A673 (cell line): ENCODE results near the gene NAALADL2. TPM values are rescaled to one million over a fixed set of nuclear protein-coding genes. Genes with fewer than 3 reads are reported as not detected.

ENCODE experiments used
- BruUV-seq: library from RNA; stranded (reverse); fragments of 400-500 nt; replicated peaks from 2 replicates; lab custom pipeline; 2021; lab: Mats Ljungman, UMichigan
- CTCF ChIA-PET: fragments of 300-600 bp; sonication (Branson Sonifier 250); formaldehyde crosslinking; loops from one replicate; lab custom pipeline; 2022; ENCODE audit warnings: antibody characterized with exemption; lab: Charles Lee
- POLR2A ChIA-PET: fragments of 300-600 bp; sonication (Branson Sonifier 250); formaldehyde crosslinking; loops from one replicate; lab custom pipeline; 2022; ENCODE audit warnings: antibody characterized with exemption; ENCODE audit not compliant: low non-redundant PET; lab: Charles Lee
- DNase-seq: peaks from one replicate; pipeline ENCODE4 v3.0.0-alpha.2; 2015; ENCODE audit warnings: low spot score
- H3K27ac ChIP-seq: fragments of 200-600 bp; sonication (generic); 2 replicates; pipeline ENCODE4 v1.5.1; 2016; ENCODE audit warnings: mixed run types, low read depth, mild to moderate bottlenecking, mixed read lengths, antibody characterized with exemption, low read length; ENCODE audit not compliant: poor library complexity, severe bottlenecking
- H3K27me3 ChIP-seq: fragments of 200-600 bp; sonication (generic); replicated peaks from 2 replicates; pipeline ENCODE4 v1.6.1; 2017; ENCODE audit warnings: mixed run types, low read depth, mild to moderate bottlenecking, mixed read lengths, antibody characterized with exemption, low read length; ENCODE audit not compliant: insufficient read depth, poor library complexity
- H3K36me3 ChIP-seq: fragments of 200-600 bp; sonication (generic); 2 replicates; pipeline ENCODE4 v1.6.1; 2016; ENCODE audit warnings: mixed run types, mild to moderate bottlenecking, mixed read lengths, antibody characterized with exemption, low read length; ENCODE audit not compliant: insufficient read depth, poor library complexity, severe bottlenecking
- H3K4me1 ChIP-seq: fragments of 200-600 bp; sonication (generic); 2 replicates; pipeline ENCODE4 v1.6.1; 2017; ENCODE audit warnings: mixed run types, mild to moderate bottlenecking, mixed read lengths, antibody characterized with exemption, low read length; ENCODE audit not compliant: insufficient read depth, poor library complexity, severe bottlenecking
- H3K4me3 ChIP-seq: fragments of 200-600 bp; sonication (generic); 2 replicates; pipeline ENCODE4 v1.5.1; 2016; ENCODE audit warnings: low read depth, mixed run types, mild to moderate bottlenecking, mixed read lengths, low read length; ENCODE audit not compliant: poor library complexity, severe bottlenecking
- H3K9me3 ChIP-seq: fragments of 200-600 bp; sonication (generic); 2 replicates; pipeline ENCODE4 v1.6.1; 2016; ENCODE audit warnings: mixed run types, low read depth, mild to moderate bottlenecking, mixed read lengths, antibody characterized with exemption, low read length; ENCODE audit not compliant: poor library complexity, severe bottlenecking
- EZH2 ChIP-seq: fragments of 200-600 bp; sonication (generic); IDR thresholded peaks from 2 replicates; pipeline ENCODE4 v1.6.1; 2017; ENCODE audit warnings: borderline replicate concordance, low read depth, mild to moderate bottlenecking, mixed read lengths, antibody characterized with exemption, low read length; ENCODE audit not compliant: poor library complexity, severe bottlenecking
- intact Hi-C: fragments of 100-400 bp; cut with micrococcal nuclease; formaldehyde crosslinking; loops from one replicate; pipeline ENCODE4 v1.10.0; 2022; ENCODE audit not compliant: unreplicated experiment
- total RNA-seq: library from RNA; stranded (reverse); gene quantifications from 2 replicates; pipeline ENCODE4 v1.2.3, GENCODE V29; 2021
- TF ChIP-seq, protein P1 (sequence below): fragments of 300-800, 200-600 bp; sonication (generic); conservative IDR thresholded peaks from 2 replicates; pipeline ENCODE4 v1.5.1; 2017; ENCODE audit warnings: low read depth, mild to moderate bottlenecking, antibody characterized with exemption, low read length, moderate library complexity, mixed read lengths

Gene NAALADL2
- total RNA-seq, 1 experiment from 2014 or later: 0.64 TPM

DNA sequence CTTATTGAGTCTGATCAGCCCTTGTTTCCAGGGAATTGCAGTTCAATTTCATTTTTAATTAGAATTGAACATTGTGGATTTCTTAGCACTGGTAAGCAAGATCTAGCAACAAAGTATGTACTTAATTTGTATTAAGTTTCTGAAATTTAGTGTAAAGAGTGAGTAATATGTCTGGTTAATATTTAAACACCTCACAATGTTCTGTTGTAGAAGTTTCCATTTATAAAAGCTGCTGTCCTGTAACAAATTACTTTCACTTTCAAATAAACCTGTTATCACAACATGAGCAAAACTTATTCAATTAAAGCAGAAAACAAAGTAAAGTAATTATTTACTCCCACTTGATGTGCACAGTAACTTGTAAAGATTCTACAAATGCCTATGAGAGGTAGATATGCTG is 448.5 kb downstream of the NAALADL2 start:
- CTCF ChIA-PET: no interaction called here
- H3K27me3 ChIP-seq: no peaks in the 10 kb centered on the region
- H3K4me1 ChIP-seq: peaks cover 18% of the 10 kb centered on the region

DNA sequence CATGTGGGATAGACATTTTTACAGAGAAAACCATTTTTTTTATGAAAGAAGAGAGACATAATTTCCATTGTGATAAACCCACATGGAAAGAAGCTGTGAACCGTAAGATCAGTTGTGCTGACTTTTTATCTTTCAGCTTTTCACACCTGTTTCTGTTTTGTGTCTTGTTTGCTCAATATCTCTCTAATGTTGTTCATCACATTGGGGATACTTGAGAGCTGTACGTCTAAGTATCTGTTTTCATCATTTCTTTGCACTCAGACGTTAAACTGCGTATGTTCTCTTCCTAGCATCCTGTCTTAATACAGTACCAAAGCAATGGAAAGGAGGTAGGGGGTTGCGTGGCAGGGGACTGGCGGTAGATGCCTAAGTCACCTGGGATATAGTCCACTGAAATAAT is 449.0 kb downstream of the NAALADL2 start:
- no peak for DNase-seq
- peaks cover 20% of the 10 kb centered on the region for H3K4me1 ChIP-seq
- TF ChIP-seq, protein P1, sequence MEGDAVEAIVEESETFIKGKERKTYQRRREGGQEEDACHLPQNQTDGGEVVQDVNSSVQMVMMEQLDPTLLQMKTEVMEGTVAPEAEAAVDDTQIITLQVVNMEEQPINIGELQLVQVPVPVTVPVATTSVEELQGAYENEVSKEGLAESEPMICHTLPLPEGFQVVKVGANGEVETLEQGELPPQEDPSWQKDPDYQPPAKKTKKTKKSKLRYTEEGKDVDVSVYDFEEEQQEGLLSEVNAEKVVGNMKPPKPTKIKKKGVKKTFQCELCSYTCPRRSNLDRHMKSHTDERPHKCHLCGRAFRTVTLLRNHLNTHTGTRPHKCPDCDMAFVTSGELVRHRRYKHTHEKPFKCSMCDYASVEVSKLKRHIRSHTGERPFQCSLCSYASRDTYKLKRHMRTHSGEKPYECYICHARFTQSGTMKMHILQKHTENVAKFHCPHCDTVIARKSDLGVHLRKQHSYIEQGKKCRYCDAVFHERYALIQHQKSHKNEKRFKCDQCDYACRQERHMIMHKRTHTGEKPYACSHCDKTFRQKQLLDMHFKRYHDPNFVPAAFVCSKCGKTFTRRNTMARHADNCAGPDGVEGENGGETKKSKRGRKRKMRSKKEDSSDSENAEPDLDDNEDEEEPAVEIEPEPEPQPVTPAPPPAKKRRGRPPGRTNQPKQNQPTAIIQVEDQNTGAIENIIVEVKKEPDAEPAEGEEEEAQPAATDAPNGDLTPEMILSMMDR: no peak
- no peak for TF ChIP-seq EZH2
- ChIA-PET POLR2A (no interaction called here), CTCF (no interaction called here)
- no peaks in the 10 kb centered on the region for H3K36me3 ChIP-seq
- intact Hi-C loops: no loop called here
- H3K27ac ChIP-seq: no peak overlapping the region
- no peaks in the 10 kb centered on the region for H3K27me3 ChIP-seq
- no TSS peak for BruUV-seq
- no peak overlapping the region for H3K4me3 ChIP-seq
- H3K9me3 ChIP-seq: no peaks in the 10 kb centered on the region

More for the DNA sequence above, 448.5 kb downstream of the NAALADL2 start:
- DNase-seq: no peak
- Histone ChIP-seq H3K9me3 (no peaks in the 10 kb centered on the region), H3K36me3 (no peaks in the 10 kb centered on the region), H3K4me3 (no peak overlapping the region), H3K27ac (peak overlapping the region; percentile 3)
- intact Hi-C loops: no loop called here
- POLR2A ChIA-PET: no interaction called here
- no peak for TF ChIP-seq EZH2
- TF ChIP-seq, protein P1: no peak
- no TSS peak for BruUV-seq

DNA sequence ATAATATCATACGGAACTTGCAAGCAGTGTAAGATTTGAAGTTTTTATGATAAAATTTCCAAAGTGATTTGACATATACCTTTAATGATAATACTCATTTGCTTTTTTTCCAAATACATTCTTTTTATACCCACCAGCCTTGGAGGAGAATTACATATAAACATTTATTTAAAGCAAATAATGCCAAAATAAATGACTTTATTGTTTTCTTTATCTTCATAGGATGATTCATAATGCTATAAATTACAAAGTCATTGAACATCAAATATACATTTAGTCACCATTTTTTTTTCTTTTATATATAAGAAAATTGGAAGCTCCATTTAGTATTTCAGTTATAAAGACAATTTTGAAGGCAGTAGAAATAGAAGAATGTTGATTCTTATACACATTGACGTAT is 450.9 kb downstream of the NAALADL2 start:
- H3K4me1 ChIP-seq: peaks cover 20% of the 10 kb centered on the region
- no peak overlapping the region for H3K4me3 ChIP-seq
- DNase-seq: no peak
- POLR2A ChIA-PET: no interaction called here
- BruUV-seq: no TSS peak
- H3K27me3 ChIP-seq: no peaks in the 10 kb centered on the region
- no peaks in the 10 kb centered on the region for H3K9me3 ChIP-seq
- no peaks in the 10 kb centered on the region for H3K36me3 ChIP-seq
- TF ChIP-seq EZH2: no peak
- TF ChIP-seq, protein P1: no peak
- intact Hi-C loops: no loop called here
- peak overlapping the region; percentile 34 for H3K27ac ChIP-seq
- CTCF ChIA-PET: no interaction called here
